ENCODE measurements around the gene SPIRE1. TPM values are rescaled to one million over a fixed set of nuclear protein-coding genes. Genes with fewer than 3 reads are reported as not detected.

Gene SPIRE1
- 10 to 100 TPM; 25.3 to 39.5 (median 30.6) TPM for total RNA-seq

- Histone ChIP-seq H3K4me3 (replicated peaks in 1 of 3) (peak within 1 kb of the TSS; percentile 50 to 86 (median 58)), H3K4me1 (peaks cover 0 to 5% of the 10 kb centered on the region in 2 donors), H3K27me3 (no peaks in the 10 kb centered on the region), H3K9me3 (no peaks in the 10 kb centered on the region), H3K27ac (peak within 1 kb of the TSS; percentile 77 to 93 (median 81)), H3K36me3 (no peaks in the 10 kb centered on the region)
- no CpG with 5 or more reads among the region's 112 CpGs for WGBS, 2 donors
- intact Hi-C loops (cut with DNase I) = no loop called here
- peak in 1 of 2 donors; percentile 82 for TF ChIP-seq POLR2A (IDR thresholded peaks at IDR 0.05)
- TF ChIP-seq, protein P1, sequence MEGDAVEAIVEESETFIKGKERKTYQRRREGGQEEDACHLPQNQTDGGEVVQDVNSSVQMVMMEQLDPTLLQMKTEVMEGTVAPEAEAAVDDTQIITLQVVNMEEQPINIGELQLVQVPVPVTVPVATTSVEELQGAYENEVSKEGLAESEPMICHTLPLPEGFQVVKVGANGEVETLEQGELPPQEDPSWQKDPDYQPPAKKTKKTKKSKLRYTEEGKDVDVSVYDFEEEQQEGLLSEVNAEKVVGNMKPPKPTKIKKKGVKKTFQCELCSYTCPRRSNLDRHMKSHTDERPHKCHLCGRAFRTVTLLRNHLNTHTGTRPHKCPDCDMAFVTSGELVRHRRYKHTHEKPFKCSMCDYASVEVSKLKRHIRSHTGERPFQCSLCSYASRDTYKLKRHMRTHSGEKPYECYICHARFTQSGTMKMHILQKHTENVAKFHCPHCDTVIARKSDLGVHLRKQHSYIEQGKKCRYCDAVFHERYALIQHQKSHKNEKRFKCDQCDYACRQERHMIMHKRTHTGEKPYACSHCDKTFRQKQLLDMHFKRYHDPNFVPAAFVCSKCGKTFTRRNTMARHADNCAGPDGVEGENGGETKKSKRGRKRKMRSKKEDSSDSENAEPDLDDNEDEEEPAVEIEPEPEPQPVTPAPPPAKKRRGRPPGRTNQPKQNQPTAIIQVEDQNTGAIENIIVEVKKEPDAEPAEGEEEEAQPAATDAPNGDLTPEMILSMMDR (IDR thresholded peaks at IDR 0.05) = peak in 1 of 6 experiments; percentile 4
- peak; percentile 65 to 67 for DNase-seq
These were observed at the start of gene SPIRE1 for GRCh38 chr18:12657684-12658425. Gene SPIRE1, minus strand, starts transcription at chr18:12658107. Its CDS starts 241 bp downstream, at chr18:12657866.

GRCh38 chr18:12703664-12704063 lies 45.8 kb upstream of the SPIRE1 start:
- DNase-seq = no peak
- H3K27ac ChIP-seq = peak overlapping the region in 1 of 3 donors; percentile 99
- H3K9me3 ChIP-seq = no peaks in the 10 kb centered on the region
- TF ChIP-seq, protein P1 (IDR thresholded peaks at IDR 0.05) = no peak
- TF ChIP-seq POLR2A (IDR thresholded peaks at IDR 0.05) = no peak
- 1 to 3% methylated on average over 2 of the region's 2 CpGs for WGBS, 2 donors
- peaks cover 12 to 21% of the 10 kb centered on the region in 2 donors for H3K36me3 ChIP-seq
- intact Hi-C loops (cut with DNase I) = no loop called here
- H3K27me3 ChIP-seq = no peaks in the 10 kb centered on the region
- peak overlapping the region; percentile 69 to 95 (median 80) for H3K4me3 ChIP-seq (replicated peaks in 1 of 3)
- H3K4me1 ChIP-seq = peaks cover 6 to 17% of the 10 kb centered on the region in 2 donors

DNA sequence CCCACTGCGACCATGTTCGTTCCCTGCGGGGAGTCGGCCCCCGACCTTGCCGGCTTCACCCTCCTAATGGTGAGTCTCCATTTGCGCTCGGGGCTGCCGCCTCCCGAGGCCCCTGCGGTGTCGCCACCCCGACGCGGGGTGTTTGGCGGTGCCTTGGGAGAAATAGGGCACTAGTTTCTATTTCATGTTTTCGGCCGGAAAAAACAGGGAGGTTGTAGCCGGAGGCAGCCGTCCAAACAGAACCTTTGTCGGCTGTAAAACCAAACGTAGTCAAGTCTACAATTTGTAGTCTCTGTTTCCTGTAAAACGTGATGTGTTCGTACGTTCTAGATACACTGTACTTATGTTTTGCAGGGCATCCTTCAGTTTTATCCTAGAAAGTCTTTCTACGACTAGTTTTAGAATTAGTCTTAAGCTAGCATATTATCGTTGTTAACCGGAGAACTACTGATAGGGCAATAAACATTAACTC lies 45.2 kb upstream of the SPIRE1 start:
- Histone ChIP-seq H3K36me3 (peaks cover 8 to 18% of the 10 kb centered on the region in 2 donors), H3K4me1 (peaks cover 6 to 17% of the 10 kb centered on the region in 2 donors), H3K9me3 (no peaks in the 10 kb centered on the region), H3K4me3 (replicated peaks in 1 of 3) (peak overlapping the region; percentile 69 to 95 (median 80)), H3K27ac (peak overlapping the region; percentile 97 to 99 (median 99)), H3K27me3 (no peaks in the 10 kb centered on the region)
- TF ChIP-seq, protein P1 (IDR thresholded peaks at IDR 0.05) = no peak
- TF ChIP-seq POLR2A (IDR thresholded peaks at IDR 0.05) = no peak
- DNase-seq = no peak
- intact Hi-C loops (cut with DNase I) = no loop called here
- 0% methylated on average over 16 to 19 of the region's 28 CpGs for WGBS, 2 donors

GRCh38 chr18:12702221-12703095 lies 44.6 kb upstream of the SPIRE1 start, which contains the start of the genes CEP76 and PSMG2:
Gene CEP76, minus strand, starts transcription at chr18:12702723. Its CDS starts 175 bp downstream, at chr18:12702548.
Gene PSMG2, plus strand, starts transcription at chr18:12703042. Its CDS starts 66 bp downstream, at chr18:12703108.
- Histone ChIP-seq H3K27me3 (no peaks in the 10 kb centered on the region), H3K9me3 (no peaks in the 10 kb centered on the region), H3K4me1 (peaks cover 6 to 17% of the 10 kb centered on the region in 2 donors), H3K36me3 (peaks cover under 1 to 13% of the 10 kb centered on the region in 2 donors), H3K4me3 (replicated peaks in 1 of 3) (peak within 1 kb of the TSS; percentile 69 to 95 (median 80)), H3K27ac (peak within 1 kb of the TSS; percentile 97 to 99 (median 99))
- intact Hi-C loops (cut with DNase I) = no loop called here
- 0% methylated on average over 10 to 20 of the region's 89 CpGs for WGBS, 2 donors
- peak; percentile 86 to 92 for DNase-seq
- TF ChIP-seq, protein P1 (IDR thresholded peaks at IDR 0.05) = peak in 1 of 6 experiments; percentile 8
- TF ChIP-seq POLR2A (IDR thresholded peaks at IDR 0.05) = peak in 1 of 2 donors; percentile 90
